Hepatocyte (in vitro differentiated cells): Measurements from ENCODE around the gene TLN1. TPM values are rescaled to one million over a fixed set of nuclear protein-coding genes. Genes with fewer than 3 reads are reported as not detected.

Experiments used
- DNase-seq: peaks from one replicate; pipeline ENCODE4 v3.0.0-alpha.2; 2016; ENCODE audit warnings: low spot score
- H2AFZ ChIP-seq: fragments of 200-600 bp; sonication (generic); 2 replicates; pipeline ENCODE4 v1.6.0; 2016; ENCODE audit warnings: antibody characterized with exemption, mild to moderate bottlenecking
- H3K27ac ChIP-seq: fragments of 200-600 bp; sonication (generic); 2 replicates; pipeline ENCODE4 v1.5.1; 2016; ENCODE audit warnings: mild to moderate bottlenecking
- H3K27me3 ChIP-seq: fragments of 200-600 bp; sonication (generic); 2 replicates; pipeline ENCODE4 v1.6.1; 2016
- H3K36me3 ChIP-seq: fragments of 200-600 bp; sonication (generic); replicated peaks from 2 replicates; pipeline ENCODE4 v1.5.1; 2016; ENCODE audit warnings: low read depth; ENCODE audit not compliant: insufficient read depth
- H3K4me1 ChIP-seq: fragments of 200-600 bp; sonication (generic); 2 replicates; pipeline ENCODE4 v1.5.1; 2016; ENCODE audit warnings: mild to moderate bottlenecking, moderate library complexity; ENCODE audit not compliant: insufficient read depth
- H3K4me2 ChIP-seq: fragments of 200-600 bp; sonication (generic); 2 replicates; pipeline ENCODE4 v1.6.0; 2016
- H3K4me3 ChIP-seq: fragments of 200-600 bp; sonication (generic); 2 replicates; pipeline ENCODE4 v1.5.1; 2016; ENCODE audit warnings: mild to moderate bottlenecking
- H3K79me2 ChIP-seq: fragments of 200-600 bp; sonication (generic); 2 replicates; pipeline ENCODE4 v1.6.0; 2017; ENCODE audit warnings: mild to moderate bottlenecking
- H3K9me2 ChIP-seq: fragments of 200-600 bp; sonication (generic); replicated peaks from 2 replicates; pipeline ENCODE4 v1.6.0; 2017; ENCODE audit warnings: mild to moderate bottlenecking; ENCODE audit not compliant: insufficient read depth
- H3K9me3 ChIP-seq: fragments of 200-600 bp; sonication (generic); 2 replicates; pipeline ENCODE4 v1.5.1; 2016; ENCODE audit warnings: low read depth, mild to moderate bottlenecking
- H4K20me1 ChIP-seq: fragments of 200-600 bp; sonication (generic); 2 replicates; pipeline ENCODE4 v1.6.0; 2016; ENCODE audit warnings: mild to moderate bottlenecking; ENCODE audit not compliant: insufficient read depth, poor library complexity, severe bottlenecking
- EZH2 ChIP-seq: fragments of 200-600 bp; sonication (generic); IDR thresholded peaks from 2 replicates; pipeline ENCODE4 v1.6.1; 2016; ENCODE audit warnings: antibody characterized with exemption, mild to moderate bottlenecking, borderline replicate concordance
- EZH2phosphoT487 ChIP-seq: fragments of 200-600 bp; sonication (generic); IDR thresholded peaks from one replicate; pipeline ENCODE4 v1.6.1; 2018; ENCODE audit warnings: antibody characterized with exemption, mild to moderate bottlenecking, low read depth, moderate library complexity; ENCODE audit not compliant: unreplicated experiment, severe bottlenecking
- WGBS: methylation state at CpG from one replicate; pipeline ENCODE4 v1.1.6; 2016; ENCODE audit warnings: low lambda C conversion rate; ENCODE audit errors: missing lambda C conversion rate; 5-methylcytosine and 5-hydroxymethylcytosine counted together
- polyA plus RNA-seq: library from polyadenylated mRNA; unstranded; fragments of >200 nt; fragmentation: Nextera tagmentation; extraction: Ambion mirVana; gene quantifications from 2 replicates; pipeline ENCODE4 v1.2.1, GENCODE V29; 2016
- total RNA-seq: library from RNA; depleted of rRNA; stranded (reverse); fragments of >200 nt; gene quantifications from 2 replicates; pipeline ENCODE4 v1.2.3, GENCODE V29; 2014
- TF ChIP-seq, protein P1 (sequence below): fragments of 200-600 bp; sonication (generic); IDR thresholded peaks from 2 replicates; pipeline ENCODE4 v1.5.1; 2016; ENCODE audit warnings: antibody characterized with exemption, mild to moderate bottlenecking; ENCODE audit not compliant: poor library complexity

Gene TLN1
- total and polyA plus RNA-seq, 2 experiments from 2014 or later: 70.5 to 113 TPM

DNA sequence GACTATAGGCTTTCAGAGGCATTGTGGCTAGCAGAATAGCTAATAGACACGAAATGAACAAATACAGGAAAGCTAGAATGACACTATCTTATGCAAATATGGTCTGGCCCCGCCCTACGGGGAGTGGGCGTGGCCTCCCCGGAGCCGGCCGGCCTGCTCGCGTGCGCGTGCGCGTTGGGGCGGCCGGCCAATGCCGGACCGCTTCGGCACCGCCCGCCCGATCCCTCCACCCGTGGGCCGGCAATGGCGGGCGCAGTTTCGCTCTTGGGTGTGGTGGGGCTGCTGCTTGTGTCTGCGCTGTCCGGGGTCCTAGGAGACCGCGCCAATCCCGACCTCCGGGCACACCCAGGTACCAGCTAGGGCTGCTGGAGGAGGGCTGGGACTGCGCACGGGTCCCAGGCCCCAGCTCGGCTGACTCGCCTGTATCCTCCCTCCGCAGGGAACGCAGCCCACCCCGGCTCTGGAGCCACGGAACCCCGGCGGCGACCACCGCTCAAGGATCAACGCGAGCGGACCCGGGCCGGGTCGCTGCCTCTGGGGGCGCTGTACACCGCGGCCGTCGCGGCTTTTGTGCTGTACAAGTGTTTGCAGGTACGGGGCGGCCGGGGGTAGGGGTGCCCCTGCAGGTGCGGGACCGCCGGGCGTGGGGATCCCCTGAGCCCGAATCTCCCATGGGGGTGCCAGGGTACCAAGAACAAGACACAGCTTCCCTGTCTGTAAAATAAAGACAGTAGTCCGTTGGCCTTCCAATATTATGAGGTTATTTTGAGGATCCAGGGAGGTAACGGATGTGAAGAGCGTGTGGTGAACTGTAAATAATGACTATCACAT is 73.6 kb downstream of the TLN1 start, which contains the start of gene CCDC107:
Gene CCDC107, plus strand, starts transcription at position 156 of the 831 bp plus-strand sequence. Its CDS starts 88 bp downstream, at position 244.
- H3K9me2 ChIP-seq: no peaks in the 10 kb centered on the region
- no peaks in the 10 kb centered on the region for H3K36me3 ChIP-seq
- peak within 1 kb of the TSS; percentile 50 for H3K4me3 ChIP-seq
- H3K27me3 ChIP-seq: no peaks in the 10 kb centered on the region
- peak within 1 kb of the TSS; percentile 70 for H3K4me2 ChIP-seq
- peak within 1 kb of the TSS; percentile 98 for H3K27ac ChIP-seq
- peak within 1 kb of the TSS; percentile 38 for H2AFZ ChIP-seq
- H3K9me3 ChIP-seq: no peaks in the 10 kb centered on the region
- TF ChIP-seq, protein P1, sequence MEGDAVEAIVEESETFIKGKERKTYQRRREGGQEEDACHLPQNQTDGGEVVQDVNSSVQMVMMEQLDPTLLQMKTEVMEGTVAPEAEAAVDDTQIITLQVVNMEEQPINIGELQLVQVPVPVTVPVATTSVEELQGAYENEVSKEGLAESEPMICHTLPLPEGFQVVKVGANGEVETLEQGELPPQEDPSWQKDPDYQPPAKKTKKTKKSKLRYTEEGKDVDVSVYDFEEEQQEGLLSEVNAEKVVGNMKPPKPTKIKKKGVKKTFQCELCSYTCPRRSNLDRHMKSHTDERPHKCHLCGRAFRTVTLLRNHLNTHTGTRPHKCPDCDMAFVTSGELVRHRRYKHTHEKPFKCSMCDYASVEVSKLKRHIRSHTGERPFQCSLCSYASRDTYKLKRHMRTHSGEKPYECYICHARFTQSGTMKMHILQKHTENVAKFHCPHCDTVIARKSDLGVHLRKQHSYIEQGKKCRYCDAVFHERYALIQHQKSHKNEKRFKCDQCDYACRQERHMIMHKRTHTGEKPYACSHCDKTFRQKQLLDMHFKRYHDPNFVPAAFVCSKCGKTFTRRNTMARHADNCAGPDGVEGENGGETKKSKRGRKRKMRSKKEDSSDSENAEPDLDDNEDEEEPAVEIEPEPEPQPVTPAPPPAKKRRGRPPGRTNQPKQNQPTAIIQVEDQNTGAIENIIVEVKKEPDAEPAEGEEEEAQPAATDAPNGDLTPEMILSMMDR: peak; percentile 86
- TF ChIP-seq EZH2phosphoT487: no peak
- peaks cover 11% of the 10 kb centered on the region for H3K79me2 ChIP-seq
- 1% methylated on average over 62 of the region's 67 CpGs for WGBS
- peak; percentile 96 for DNase-seq
- H4K20me1 ChIP-seq: no peaks in the 10 kb centered on the region
- peaks cover 6% of the 10 kb centered on the region for H3K4me1 ChIP-seq

DNA sequence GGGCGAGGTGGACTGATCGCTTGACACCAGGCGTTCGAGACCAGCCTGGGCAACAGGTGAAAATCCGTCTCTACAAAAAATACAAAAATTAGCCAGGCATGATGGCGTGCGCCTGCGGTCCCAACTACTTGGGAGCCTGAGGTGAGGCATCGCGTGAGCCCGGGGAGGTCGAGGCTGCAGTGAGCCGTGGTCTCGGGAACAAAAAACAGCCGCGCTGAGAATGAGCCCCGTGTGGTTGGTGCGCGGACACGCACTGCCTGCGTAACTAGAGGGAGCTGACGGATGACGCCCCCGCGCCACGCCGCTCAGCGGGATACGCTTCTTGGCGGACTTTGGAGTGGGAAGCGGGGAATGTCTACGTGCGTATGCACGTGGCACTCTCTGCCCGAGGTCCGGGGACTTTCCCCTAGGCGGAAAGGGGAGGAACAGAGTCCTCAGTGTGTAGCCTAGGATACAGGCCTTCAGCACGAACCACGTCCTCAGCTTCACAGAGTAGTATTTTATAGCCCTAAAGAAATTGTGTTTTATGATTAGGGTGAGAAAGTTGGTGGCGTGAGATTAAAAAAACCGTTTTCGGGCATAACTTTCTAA is 74.4 kb downstream of the TLN1 start, which contains the start of gene RMRP:
Gene RMRP, minus strand, starts transcription at position 474 of the 591 bp plus-strand sequence.
- peak; percentile 98 for DNase-seq
- H3K4me2 ChIP-seq: peak within 1 kb of the TSS; percentile 70
- no peaks in the 10 kb centered on the region for H3K9me3 ChIP-seq
- H4K20me1 ChIP-seq: no peaks in the 10 kb centered on the region
- H2AFZ ChIP-seq: peak within 1 kb of the TSS; percentile 38
- no peaks in the 10 kb centered on the region for H3K36me3 ChIP-seq
- 1% methylated on average over 42 of the region's 42 CpGs for WGBS
- TF ChIP-seq, protein P1: no peak
- no peak for TF ChIP-seq EZH2phosphoT487
- H3K4me1 ChIP-seq: peaks cover 6% of the 10 kb centered on the region
- H3K27ac ChIP-seq: peak within 1 kb of the TSS; percentile 98
- H3K79me2 ChIP-seq: peaks cover 11% of the 10 kb centered on the region
- H3K9me2 ChIP-seq: no peaks in the 10 kb centered on the region
- peak within 1 kb of the TSS; percentile 50 for H3K4me3 ChIP-seq
- H3K27me3 ChIP-seq: no peaks in the 10 kb centered on the region

DNA sequence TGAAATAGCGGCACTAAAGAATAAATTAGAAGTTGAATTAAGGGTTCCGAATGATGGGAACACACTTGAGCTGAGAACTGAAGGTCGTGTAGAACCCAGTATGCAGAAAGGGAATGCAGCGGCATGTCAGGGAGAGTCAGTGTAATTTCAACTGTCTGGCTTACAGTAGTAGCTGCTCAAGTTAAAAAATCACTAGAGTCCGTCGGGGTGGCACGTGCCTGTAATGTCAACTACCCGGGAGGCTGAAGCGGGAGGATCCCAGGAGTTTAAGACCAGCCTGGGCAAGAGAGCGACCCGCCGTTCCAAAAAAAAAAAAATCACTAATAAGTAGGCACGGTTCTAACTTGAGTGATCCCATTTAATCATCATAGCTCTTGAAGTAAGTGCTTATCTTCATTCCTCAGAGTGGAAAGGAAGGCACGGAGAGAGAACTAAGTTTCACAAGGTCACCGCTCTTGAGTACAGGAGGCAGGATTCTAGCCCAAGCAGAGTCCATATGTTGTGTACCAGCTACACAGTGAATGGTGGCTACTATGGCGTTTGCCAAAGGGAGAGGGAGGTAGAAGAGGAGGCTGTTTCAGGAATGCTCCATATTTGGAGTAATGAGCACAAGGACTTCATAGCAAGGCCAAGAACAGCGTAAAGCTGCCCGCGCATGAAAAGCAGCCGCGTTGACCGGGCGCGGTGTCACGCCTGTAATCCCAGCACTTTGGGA is 75.0 kb downstream of the TLN1 start:
- H2AFZ ChIP-seq: peak overlapping the region; percentile 11
- no peaks in the 10 kb centered on the region for H3K27me3 ChIP-seq
- H3K79me2 ChIP-seq: peaks cover 11% of the 10 kb centered on the region
- no peaks in the 10 kb centered on the region for H4K20me1 ChIP-seq
- 34% methylated on average over 25 of the region's 25 CpGs for WGBS
- H3K36me3 ChIP-seq: no peaks in the 10 kb centered on the region
- peak; percentile 59 for DNase-seq
- peak overlapping the region; percentile 98 for H3K27ac ChIP-seq
- H3K9me3 ChIP-seq: no peaks in the 10 kb centered on the region
- H3K9me2 ChIP-seq: no peaks in the 10 kb centered on the region
- no peak overlapping the region for H3K4me3 ChIP-seq
- TF ChIP-seq, protein P1: no peak
- TF ChIP-seq EZH2 (no peak), EZH2phosphoT487 (no peak)
- H3K4me1 ChIP-seq: peaks cover 10% of the 10 kb centered on the region
- peak overlapping the region; percentile 70 for H3K4me2 ChIP-seq
